HG03060 (cell line): ENCODE results near the gene HOXC6.

Experiments used
- ATAC-seq: cut with Tn5 transposase; IDR thresholded peaks from one replicate; pipeline ENCODE4 v1.9.1; 2021; ENCODE audit warnings: low read depth, moderate number of reproducible peaks; ENCODE audit not compliant: unreplicated experiment

The HOXC6 gene

GRCh38 chr12:54025499-54026405, 2.5 kb upstream of the HOXC6 start:
- ATAC-seq, result no peak

- ATAC-seq, result no peak
Measured at GRCh38 chr12:54026640-54027441, 1.4 kb upstream of the HOXC6 start.

- no peak for ATAC-seq
Measured at GRCh38 chr12:54027442-54027786, 826 bp upstream of the HOXC6 start.

GRCh38 chr12:54029529-54030441, 1.5 kb downstream of the HOXC6 start:
- ATAC-seq, result no peak

GRCh38 chr12:54030442-54030801, 2.2 kb downstream of the HOXC6 start:
- no peak for ATAC-seq

- ATAC-seq, result no peak
Measured at GRCh38 chr12:54030889-54031471, 2.7 kb downstream of the HOXC6 start.

- no peak for ATAC-seq
Measured at GRCh38 chr12:54031480-54031879, 3.2 kb downstream of the HOXC6 start.

- no peak for ATAC-seq
Measured at GRCh38 chr12:54032086-54032619, 3.9 kb downstream of the HOXC6 start.

- ATAC-seq, result no peak
Measured at GRCh38 chr12:54032627-54033100, 4.4 kb downstream of the HOXC6 start, which contains the start of gene HOXC5. TSS of gene HOXC5 (plus strand) at chr12:54033050. CDS start at chr12:54033123, 73 bp downstream.

GRCh38 chr12:54033106-54033979, 5.1 kb downstream of the HOXC6 start:
- ATAC-seq, result no peak

GRCh38 chr12:54033980-54034784, 5.9 kb downstream of the HOXC6 start:
- ATAC-seq, result no peak

- ATAC-seq, result no peak
Measured at GRCh38 chr12:54034785-54035310, 6.6 kb downstream of the HOXC6 start.

GRCh38 chr12:54035568-54036264, 7.5 kb downstream of the HOXC6 start:
- no peak for ATAC-seq

GRCh38 chr12:54036620-54037359, 8.6 kb downstream of the HOXC6 start:
- no peak for ATAC-seq

GRCh38 chr12:54037360-54038283, 9.4 kb downstream of the HOXC6 start:
- no peak for ATAC-seq
